Breast epithelium (tissue), 3 donors: Measurements from ENCODE around the gene STMND1.

ENCODE experiments used
- POLR2A ChIP-seq: fragments of 450-650 bp; IDR thresholded peaks from one replicate; pipeline ENCODE4 v1.6.1; 2016; ENCODE audit warnings: antibody characterized with exemption, mild to moderate bottlenecking, moderate library complexity
- TF ChIP-seq, protein P1 (sequence below), 3 donors: fragments of 450-650 bp; IDR thresholded peaks; one replicate each; pipeline ENCODE4 v1.5.1; 2016 to 2017; ENCODE audit warnings: antibody characterized with exemption in 3 of 3, mild to moderate bottlenecking in 3 of 3, moderate library complexity in 3 of 3

DNA sequence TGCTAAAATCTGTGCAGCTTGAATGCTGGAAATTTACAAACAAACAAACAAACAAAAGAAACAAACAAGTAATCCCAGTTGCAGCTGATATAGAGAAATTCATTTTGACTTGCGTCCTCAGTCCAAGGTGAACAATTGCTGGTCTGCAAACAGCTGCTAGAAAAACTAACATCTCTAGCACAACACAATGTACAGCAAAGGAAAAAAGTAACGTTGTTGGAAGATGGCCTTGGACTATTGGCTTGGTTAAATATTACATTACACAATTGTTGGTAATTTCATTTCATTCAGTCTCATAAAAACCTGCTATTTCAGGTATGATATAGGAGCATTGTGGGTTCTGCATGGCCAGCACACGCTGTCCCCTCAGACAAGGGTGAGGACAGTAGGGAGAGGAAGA is 50.0 kb downstream of the STMND1 start:
- TF ChIP-seq, protein P1, sequence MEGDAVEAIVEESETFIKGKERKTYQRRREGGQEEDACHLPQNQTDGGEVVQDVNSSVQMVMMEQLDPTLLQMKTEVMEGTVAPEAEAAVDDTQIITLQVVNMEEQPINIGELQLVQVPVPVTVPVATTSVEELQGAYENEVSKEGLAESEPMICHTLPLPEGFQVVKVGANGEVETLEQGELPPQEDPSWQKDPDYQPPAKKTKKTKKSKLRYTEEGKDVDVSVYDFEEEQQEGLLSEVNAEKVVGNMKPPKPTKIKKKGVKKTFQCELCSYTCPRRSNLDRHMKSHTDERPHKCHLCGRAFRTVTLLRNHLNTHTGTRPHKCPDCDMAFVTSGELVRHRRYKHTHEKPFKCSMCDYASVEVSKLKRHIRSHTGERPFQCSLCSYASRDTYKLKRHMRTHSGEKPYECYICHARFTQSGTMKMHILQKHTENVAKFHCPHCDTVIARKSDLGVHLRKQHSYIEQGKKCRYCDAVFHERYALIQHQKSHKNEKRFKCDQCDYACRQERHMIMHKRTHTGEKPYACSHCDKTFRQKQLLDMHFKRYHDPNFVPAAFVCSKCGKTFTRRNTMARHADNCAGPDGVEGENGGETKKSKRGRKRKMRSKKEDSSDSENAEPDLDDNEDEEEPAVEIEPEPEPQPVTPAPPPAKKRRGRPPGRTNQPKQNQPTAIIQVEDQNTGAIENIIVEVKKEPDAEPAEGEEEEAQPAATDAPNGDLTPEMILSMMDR (IDR thresholded peaks at IDR 0.05), result no peak
- TF ChIP-seq POLR2A, result no peak
